Measurements from ENCODE around the gene RNU2-63P.
"Not testable (repeated sequence)": the region's sequence is repeated elsewhere in the genome, so short reads cannot be mapped to it uniquely, and the experiment has no call there.

Gene RNU2-63P

DNA sequence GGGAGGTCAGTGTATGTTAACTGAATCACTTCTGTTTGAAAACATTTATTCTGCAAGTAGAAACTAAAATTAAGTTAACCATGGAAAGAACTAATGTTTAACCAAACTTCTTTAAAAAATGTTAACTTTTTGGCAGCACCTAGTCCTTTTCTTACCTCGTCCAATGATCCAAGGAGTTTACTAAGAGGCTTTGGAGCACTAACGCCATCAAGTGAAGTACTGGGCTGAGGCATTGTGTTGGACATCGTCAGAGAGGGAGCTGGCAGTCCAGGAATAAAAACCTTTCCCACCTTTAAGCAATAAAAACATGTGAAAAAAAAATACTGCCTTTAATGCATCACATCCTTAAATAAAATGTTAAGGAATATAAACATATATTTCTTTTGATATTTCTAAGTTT lies 23.8 kb downstream of the RNU2-63P start:
- H3K9ac ChIP-seq (ENCODE audit: low read depth in 1 of 2, low read length in 2 of 2); H3K36me3 ChIP-seq (ENCODE audit: control insufficient read depth in 2 of 2, insufficient read depth in 2 of 2, low read length in 2 of 2); H3K9me3 ChIP-seq (ENCODE audit: control insufficient read depth in 2 of 2, low read length in 2 of 2); H3K27ac ChIP-seq (ENCODE audit: low read depth in 2 of 2, low read length in 2 of 2); H3K27me3 ChIP-seq (ENCODE audit: control insufficient read depth in 2 of 2, insufficient read depth in 2 of 2, low read length in 2 of 2); H3K4me3 ChIP-seq (ENCODE audit: low read length in 2 of 2); H3K4me1 ChIP-seq (ENCODE audit: control insufficient read depth in 2 of 2, insufficient read depth in 2 of 2, low read length in 2 of 2): not testable (repeated sequence)

DNA sequence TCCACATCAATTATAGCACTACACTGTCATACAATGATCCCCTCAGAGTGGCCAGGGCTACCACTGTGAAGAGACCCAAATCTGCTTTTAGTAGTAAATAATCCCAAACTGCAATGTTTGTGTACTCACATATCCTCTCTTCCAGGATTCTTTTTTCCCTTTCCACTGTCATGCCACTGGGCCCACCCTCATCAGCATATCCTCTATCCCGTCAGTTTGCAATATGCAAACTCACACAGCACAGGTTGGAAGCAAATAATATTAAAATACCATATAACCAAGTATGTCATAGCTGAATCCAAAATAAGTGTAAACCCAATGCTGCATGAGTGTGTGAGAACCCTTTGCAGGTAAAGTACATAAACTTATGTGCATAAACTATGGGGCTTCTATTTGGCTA lies 28.9 kb downstream of the RNU2-63P start:
- H3K27me3 ChIP-seq (ENCODE audit: control insufficient read depth in 2 of 2, insufficient read depth in 2 of 2, low read length in 2 of 2); H3K36me3 ChIP-seq (ENCODE audit: control insufficient read depth in 2 of 2, insufficient read depth in 2 of 2, low read length in 2 of 2); H3K4me1 ChIP-seq (ENCODE audit: control insufficient read depth in 2 of 2, insufficient read depth in 2 of 2, low read length in 2 of 2); H3K4me3 ChIP-seq (ENCODE audit: low read length in 2 of 2); H3K9ac ChIP-seq (ENCODE audit: low read depth in 1 of 2, low read length in 2 of 2); H3K27ac ChIP-seq (ENCODE audit: low read depth in 2 of 2, low read length in 2 of 2); H3K9me3 ChIP-seq (ENCODE audit: control insufficient read depth in 2 of 2, low read length in 2 of 2): not testable (repeated sequence)

DNA sequence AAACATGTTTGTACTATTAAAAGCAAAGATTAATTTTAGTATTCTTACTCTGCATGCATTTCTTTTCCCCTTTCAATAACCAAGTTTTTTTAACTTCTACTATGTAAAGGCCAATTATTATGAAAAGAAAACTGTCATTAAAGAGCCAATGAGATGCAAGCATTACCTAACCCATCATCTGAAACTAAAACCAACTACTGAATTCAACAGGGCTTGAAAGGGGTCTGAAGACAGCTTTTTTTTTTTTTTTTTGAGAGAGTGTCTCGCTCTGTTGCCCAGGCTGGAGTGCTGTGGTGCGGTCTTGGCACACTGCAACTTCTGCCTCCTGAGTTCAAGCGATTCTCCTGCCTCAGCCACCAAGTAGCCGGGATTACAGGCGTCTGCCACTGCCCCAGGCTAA lies 30.4 kb downstream of the RNU2-63P start:
- not testable (repeated sequence) for H3K4me1 ChIP-seq (ENCODE audit: control insufficient read depth in 2 of 2, insufficient read depth in 2 of 2, low read length in 2 of 2); H3K9me3 ChIP-seq (ENCODE audit: control insufficient read depth in 2 of 2, low read length in 2 of 2); H3K36me3 ChIP-seq (ENCODE audit: control insufficient read depth in 2 of 2, insufficient read depth in 2 of 2, low read length in 2 of 2); H3K9ac ChIP-seq (ENCODE audit: low read depth in 1 of 2, low read length in 2 of 2); H3K27ac ChIP-seq (ENCODE audit: low read depth in 2 of 2, low read length in 2 of 2); H3K4me3 ChIP-seq (ENCODE audit: low read length in 2 of 2); H3K27me3 ChIP-seq (ENCODE audit: control insufficient read depth in 2 of 2, insufficient read depth in 2 of 2, low read length in 2 of 2)

- not testable (repeated sequence) for H3K4me3 ChIP-seq (ENCODE audit: low read length in 2 of 2); H3K36me3 ChIP-seq (ENCODE audit: control insufficient read depth in 2 of 2, insufficient read depth in 2 of 2, low read length in 2 of 2)
Measured at GRCh38 chr2:87981182-87981581, 35.2 kb downstream of the RNU2-63P start.

DNA sequence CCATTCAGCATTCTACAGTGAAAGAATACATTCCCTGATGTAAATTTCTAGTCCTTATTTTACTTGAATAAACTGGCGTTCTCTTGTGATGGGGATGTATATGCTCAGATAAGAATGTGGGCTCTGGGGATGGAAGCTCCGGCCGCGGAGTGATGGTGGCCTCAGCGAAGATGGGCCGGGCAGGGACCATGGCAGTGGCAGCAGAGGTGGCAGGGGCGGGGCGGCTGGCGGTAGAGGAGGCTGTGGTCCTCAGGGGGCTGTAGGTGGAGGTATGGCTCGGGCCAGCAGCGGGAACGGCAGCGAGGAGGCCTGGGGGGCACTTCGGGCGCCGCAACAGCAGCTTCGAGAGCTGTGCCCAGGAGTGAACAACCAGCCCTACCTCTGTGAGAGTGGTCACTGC lies 44.0 kb downstream of the RNU2-63P start:
- H3K27ac ChIP-seq (ENCODE audit: low read depth in 2 of 2, low read length in 2 of 2); H3K9me3 ChIP-seq (ENCODE audit: control insufficient read depth in 2 of 2, low read length in 2 of 2); H3K9ac ChIP-seq (ENCODE audit: low read depth in 1 of 2, low read length in 2 of 2); H3K4me1 ChIP-seq (ENCODE audit: control insufficient read depth in 2 of 2, insufficient read depth in 2 of 2, low read length in 2 of 2); H3K4me3 ChIP-seq (ENCODE audit: low read length in 2 of 2); H3K27me3 ChIP-seq (ENCODE audit: control insufficient read depth in 2 of 2, insufficient read depth in 2 of 2, low read length in 2 of 2); H3K36me3 ChIP-seq (ENCODE audit: control insufficient read depth in 2 of 2, insufficient read depth in 2 of 2, low read length in 2 of 2): not testable (repeated sequence)

More at GRCh38 chr2:87981182-87981581, 35.2 kb downstream of the RNU2-63P start:
- H3K27ac ChIP-seq (ENCODE audit: low read depth in 2 of 2, low read length in 2 of 2); H3K9ac ChIP-seq (ENCODE audit: low read depth in 1 of 2, low read length in 2 of 2); H3K4me1 ChIP-seq (ENCODE audit: control insufficient read depth in 2 of 2, insufficient read depth in 2 of 2, low read length in 2 of 2); H3K9me3 ChIP-seq (ENCODE audit: control insufficient read depth in 2 of 2, low read length in 2 of 2); H3K27me3 ChIP-seq (ENCODE audit: control insufficient read depth in 2 of 2, insufficient read depth in 2 of 2, low read length in 2 of 2): not testable (repeated sequence)

Data from mucosa of rectum (tissue), 2 donors.